HG02981 (cell line): ENCODE measurements around the gene RBMY1D.
"Not testable (repeated sequence)": the region's sequence is repeated elsewhere in the genome, so short reads cannot be mapped to it uniquely, and the experiment has no call there.

Experiments
- ATAC-seq: cut with Tn5 transposase; IDR thresholded peaks from one replicate; pipeline ENCODE4 v1.9.1; 2021; ENCODE audit warnings: mild to moderate bottlenecking, moderate library complexity; ENCODE audit not compliant: unreplicated experiment

Gene RBMY1D

GRCh38 chrY:21894426-21894825 is at the start of gene RBMY1D:
RBMY1D (minus strand) TSS chrY:21894526; CDS start chrY:21892513, 2,013 bp downstream.
- ATAC-seq, result not testable (repeated sequence)

GRCh38 chrY:21917932-21918331 is 23.6 kb upstream of the RBMY1D start, which contains the start of gene RBMY1E:
RBMY1E (minus strand) TSS chrY:21918032; CDS start chrY:21916054, 1,978 bp downstream.
- not testable (repeated sequence) for ATAC-seq

DNA sequence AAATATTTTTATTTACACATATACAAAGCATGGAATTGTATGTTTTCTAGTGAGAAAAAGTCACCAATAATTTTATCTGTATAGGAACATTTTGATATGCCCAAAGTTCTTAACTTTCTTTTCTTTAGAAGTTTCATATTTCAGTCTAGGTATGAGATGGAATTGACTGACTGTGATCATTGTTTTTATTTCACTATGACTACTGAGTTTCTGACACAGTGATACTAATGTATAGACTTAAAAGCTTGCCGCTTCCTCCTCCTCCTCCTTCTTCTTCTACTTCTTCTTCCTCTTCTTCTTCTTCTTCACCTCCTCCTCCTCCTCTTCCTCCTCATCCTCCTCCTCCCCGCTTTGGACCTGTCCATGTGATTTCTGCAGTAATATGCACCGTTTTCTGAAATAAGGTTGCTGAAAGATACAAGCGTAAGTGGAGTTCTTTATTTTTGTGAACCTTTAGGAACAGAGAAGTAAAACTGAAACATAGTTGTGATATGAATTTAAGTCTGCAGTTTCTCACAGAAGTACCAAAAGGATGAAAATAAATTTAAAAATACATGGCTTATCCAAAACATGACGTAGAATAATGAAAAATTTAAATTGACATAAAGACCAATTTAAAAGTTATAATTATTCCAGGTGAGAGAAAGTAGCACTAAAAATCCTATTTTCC is 24.8 kb downstream of the RBMY1D start:
- ATAC-seq, result peak; percentile 85

DNA sequence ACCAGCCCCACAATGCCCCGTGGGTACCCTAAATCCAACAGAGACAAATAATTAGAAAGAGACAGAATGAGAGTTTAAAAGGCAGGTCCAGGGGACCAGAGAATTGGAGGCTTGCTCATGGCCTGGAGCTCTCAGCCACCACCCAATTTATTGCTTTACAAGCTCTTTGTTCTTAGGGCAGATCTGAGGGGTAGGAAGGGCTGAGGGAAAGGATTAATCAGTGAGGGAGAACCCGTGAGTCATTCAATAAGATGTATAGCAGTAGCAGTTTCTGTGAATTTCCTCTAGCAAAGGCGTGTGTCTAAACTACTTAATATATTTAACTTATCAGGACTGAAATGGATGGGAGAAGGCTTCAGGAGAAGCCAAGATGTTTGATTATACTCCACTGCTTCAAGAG is 48.8 kb downstream of the RBMY1D start:
- no peak for ATAC-seq

- ATAC-seq, result no peak
Observed at GRCh38 chrY:21842090-21842489, 52.2 kb downstream of the RBMY1D start.

GRCh38 chrY:21839489-21839888 is 54.8 kb downstream of the RBMY1D start:
- ATAC-seq, result no peak

DNA sequence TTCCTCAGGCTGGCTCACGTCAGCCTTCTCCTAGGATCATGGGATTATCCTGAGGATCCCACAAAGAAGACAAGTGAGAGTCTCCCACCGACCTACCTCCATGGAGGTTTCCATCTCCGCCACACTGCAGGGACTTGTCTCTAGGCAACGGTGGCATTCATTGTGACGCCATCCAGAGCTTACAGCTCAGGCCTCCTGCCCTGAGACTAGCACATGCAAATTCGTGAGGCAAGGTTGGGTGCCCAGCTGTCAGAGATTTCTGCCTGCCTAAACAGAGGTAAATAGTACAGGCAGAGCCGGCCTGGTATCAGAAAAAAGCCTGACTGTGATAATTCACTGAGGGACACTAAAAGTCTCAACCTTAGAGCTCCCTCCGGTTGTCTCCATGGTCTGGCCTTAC is 58.0 kb downstream of the RBMY1D start:
- ATAC-seq, result no peak

DNA sequence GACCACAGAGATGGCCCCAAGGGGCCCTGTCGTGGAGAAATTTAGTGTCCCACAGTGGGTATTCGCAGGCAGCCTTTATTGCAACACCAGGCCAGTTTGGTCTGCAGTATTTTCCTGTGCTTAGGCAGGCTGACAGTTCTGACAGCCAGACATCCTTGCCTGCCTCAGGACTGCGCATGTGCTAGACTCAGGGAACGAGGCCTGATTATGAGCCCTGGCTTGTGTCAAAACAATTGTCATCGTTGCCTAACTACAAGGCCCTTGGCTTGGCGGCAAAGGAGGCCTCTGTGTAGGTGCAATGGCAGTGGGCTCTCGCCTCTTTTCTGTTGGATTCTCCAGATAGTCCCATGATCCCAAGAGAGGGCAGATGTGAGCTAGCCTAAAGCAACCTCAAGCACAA is 59.3 kb downstream of the RBMY1D start:
- no peak for ATAC-seq
